Stimulated activated CD8-positive, alpha-beta memory T cell treated with anti-CD3 and anti-CD28 coated beads, Interleukin-2, amount 100 ng/mL, for 48 hours (primary cell): Measurements from ENCODE around the gene EXOC1.
A peak's percentile ranks its signal among the peaks of the same experiment; 100 is the strongest.
"Not testable (repeated sequence)": the region's sequence is repeated elsewhere in the genome, so short reads cannot be mapped to it uniquely, and the experiment has no call there.

Source experiments
- DNase-seq, 2 donors: peaks; one replicate each; pipeline ENCODE4 v3.0.0-alpha.2; 2020; ENCODE audit warnings: low read depth in 2 of 2

The EXOC1 gene

DNA sequence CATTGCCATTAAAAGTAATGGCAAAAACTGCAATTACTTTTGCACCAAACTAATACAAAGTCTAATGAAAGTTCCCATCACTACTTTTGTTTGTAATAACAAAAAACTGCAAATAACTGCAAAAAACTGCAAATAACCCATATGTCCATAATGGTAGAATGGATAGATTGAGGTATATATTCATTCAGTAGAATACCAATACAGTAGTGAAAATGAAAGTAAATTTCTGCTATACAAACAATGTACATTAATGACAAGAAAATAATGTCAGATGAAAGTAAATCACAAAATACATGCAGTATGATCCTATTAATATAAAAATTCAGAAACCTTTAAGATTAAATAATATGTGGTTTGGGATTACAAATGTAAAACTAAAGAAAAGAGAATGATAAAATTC lies 54.0 kb downstream of the EXOC1 start:
- no peak for DNase-seq

GRCh38 chr4:55910140-55910539 lies 56.7 kb downstream of the EXOC1 start:
- no peak for DNase-seq

DNA sequence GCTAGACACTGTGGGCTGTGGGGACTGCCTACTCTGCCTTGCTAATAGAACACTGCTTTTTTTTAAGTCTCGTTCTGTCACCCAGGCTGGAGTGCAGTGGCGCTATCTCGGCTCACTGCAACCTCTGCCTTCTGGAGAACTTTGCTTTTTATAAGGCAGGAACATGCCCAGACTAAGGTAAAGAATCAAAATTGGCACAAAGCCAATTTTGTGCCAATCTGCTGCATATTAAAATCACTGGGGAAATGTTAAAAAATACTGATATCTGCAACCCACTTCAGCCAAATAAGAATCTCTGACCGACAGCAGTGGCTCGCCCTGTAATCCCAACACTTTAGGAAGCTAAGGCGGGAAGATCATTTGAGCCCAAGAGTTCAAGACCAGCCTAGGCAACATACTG lies 58.8 kb downstream of the EXOC1 start:
- no peak for DNase-seq

GRCh38 chr4:55920571-55920970 lies 67.1 kb downstream of the EXOC1 start:
- no peak for DNase-seq

- DNase-seq, result no peak
Observed at GRCh38 chr4:55921093-55921492, 67.6 kb downstream of the EXOC1 start.

DNA sequence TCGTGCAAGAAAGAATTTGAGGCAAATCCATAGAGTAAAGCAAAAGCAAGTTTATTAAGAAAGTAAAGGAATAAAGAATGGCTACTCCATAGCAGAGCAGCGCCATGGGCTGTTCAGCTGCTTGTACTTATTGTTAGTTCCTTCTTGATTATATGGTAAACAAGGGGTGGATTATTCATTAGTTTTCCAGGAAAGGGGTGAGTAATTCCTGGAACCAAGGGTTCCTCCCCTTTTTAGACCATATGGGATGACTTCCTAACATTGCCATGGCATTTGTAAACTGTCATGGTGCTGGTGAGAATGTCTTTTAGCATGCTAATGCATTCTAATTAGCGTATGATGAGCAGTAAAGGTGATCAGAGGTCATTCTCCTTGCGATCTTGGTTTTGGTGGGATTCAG lies 71.8 kb downstream of the EXOC1 start:
- DNase-seq, result no peak

GRCh38 chr4:55926610-55927009 lies 73.2 kb downstream of the EXOC1 start:
- no peak for DNase-seq

DNA sequence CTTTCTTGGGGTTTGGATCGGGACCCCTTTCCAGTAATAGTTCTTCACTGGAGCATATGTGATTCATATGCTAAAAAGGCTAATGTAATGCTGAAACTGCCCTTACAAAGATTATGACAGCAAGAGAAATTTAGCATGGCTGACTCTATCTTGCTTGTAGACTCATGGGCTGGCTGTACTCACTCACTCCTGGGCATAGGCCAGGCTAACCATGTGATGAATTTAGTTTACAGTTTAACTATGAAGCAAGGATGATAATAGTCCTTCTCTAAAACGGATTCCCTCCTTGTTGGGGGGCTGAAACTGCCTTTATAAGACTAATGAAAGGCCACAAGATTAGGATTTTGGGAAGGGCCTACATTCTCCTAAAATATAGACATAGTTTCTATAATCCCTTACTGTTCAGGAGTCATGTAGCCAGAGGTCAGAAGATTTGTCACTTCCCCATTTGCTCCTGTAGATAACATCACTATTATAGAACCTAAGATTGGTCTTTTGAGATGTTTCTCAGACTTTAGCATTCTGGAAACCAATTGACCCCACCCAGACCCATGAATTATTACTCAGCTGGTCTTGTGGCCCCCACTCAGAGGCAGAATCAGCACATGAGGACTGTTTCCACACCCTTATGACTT lies 74.5 kb downstream of the EXOC1 start:
- DNase-seq, result no peak

DNA sequence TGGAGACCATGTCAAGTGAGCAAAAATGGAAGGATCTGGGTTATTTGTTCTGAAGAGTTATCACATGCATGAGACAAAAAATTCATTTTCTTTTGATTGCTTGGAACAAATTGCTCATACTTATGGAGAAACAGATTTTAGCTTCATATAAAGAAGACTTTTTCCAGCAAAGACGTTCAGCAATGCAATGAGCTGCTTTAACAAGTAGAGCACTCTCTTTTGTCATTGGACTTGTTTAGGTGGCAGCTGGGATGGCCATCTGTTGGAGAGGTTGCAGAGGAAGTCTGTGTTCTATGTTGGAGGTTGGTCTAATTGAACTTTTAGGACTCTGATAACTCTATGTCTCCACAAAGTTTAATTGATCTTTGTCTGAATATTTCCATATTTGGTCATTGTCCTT lies 75.4 kb downstream of the EXOC1 start:
- no peak for DNase-seq

DNA sequence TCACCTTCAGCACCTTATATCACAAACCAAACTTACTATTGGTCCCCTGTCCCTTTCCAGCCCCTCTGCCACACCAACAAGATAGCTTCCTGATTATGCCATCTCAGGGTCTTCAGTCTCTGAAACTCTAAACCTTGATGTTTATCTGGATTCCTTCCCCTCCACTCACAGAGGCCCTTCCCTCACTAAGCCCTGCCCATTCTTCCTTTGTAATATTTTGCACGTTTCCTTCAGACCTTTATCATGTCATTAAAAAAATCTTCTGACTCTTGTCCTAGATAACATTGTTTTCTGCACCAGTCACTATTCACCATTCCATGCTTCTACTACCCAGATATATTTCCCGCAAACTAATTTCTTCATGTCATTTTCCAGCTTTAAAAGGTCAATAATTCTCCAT lies 77.6 kb downstream of the EXOC1 start:
- no peak for DNase-seq

DNA sequence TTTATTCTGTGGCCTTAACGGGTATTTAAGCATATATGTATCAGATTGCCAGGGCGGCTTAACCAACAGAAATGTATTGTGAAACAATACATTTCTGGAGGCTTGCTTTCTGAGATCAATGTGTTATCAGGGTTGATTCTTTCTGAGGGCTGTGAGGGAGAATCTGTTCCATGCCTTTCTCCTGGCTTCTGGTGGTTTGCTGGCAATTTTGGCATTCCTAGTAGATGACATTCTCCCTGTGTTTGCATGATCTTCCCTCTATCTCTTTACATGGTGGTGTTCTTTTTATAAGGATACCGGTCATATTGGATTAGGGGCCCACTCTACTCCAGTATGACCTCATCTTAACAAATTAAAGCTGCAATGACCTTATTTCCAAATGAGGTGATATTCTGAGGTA lies 78.4 kb downstream of the EXOC1 start:
- DNase-seq, result no peak

DNA sequence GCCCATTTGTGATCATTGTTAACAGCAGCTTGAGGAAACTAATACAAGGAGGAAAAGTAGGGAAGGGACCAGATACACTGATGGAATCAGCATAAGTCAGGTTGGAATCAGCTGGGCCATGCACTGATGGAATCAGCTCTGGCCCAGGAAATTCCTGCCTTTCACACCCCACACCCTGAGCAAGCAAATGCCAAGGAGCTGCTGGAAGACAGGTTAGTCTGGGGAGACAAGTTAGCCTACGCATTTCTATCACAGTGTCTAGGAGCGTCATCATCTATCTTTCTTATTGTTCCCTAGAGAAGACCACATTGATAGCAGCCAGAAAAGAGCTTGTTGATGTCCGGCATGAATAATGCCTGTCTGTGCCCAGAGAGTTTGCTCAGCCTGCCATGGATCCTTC lies 79.1 kb downstream of the EXOC1 start:
- no peak for DNase-seq

- DNase-seq, result no peak
Observed at GRCh38 chr4:55933611-55934010, 80.2 kb downstream of the EXOC1 start.

DNA sequence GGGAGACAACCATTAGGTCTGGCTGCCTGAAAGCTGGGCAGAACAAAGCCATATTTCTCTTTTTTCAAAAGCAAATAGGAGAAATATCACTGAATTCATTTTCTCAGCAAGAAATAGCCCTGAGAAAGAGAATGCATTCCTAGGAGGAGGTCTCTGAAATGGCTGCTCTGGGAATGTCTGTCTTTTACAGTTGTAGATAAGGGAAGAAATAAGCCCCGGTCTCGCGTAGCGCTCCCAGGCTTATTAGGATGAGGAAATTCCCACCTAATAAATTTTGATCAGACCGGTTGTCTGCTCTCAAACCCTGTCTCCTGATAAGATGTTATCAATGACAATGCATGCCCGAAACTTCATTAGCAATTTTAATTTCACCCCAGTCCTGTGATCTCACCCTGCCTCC lies 82.5 kb downstream of the EXOC1 start:
- DNase-seq, result not testable (repeated sequence)

GRCh38 chr4:55938481-55938880 lies 85.0 kb downstream of the EXOC1 start:
- DNase-seq, result no peak

GRCh38 chr4:55939421-55939820 lies 86.0 kb downstream of the EXOC1 start:
- no peak for DNase-seq

DNA sequence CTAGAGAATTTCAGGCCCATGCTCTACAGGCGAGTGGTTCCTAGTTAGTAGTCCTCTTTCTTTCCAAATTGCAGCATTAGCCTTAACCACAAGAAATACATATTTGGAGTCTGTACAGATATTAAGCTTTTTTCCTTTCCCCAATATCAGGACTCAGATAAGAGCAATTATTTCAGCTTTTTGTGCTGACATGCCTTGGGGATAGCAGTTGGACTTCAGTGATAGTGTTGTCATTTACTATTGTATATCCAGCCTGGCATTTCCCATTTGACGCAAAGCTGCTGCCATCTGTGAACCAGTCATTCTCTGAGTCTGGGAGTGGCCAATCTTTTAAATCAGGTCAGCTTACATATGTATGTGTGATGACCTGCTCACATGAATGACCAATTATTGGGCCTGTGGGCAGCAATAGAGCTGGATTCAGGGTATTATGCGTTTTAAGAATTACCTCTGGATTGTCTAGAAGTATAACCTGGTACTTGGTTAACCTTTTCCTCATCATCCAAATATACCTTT lies 88.5 kb downstream of the EXOC1 start:
- no peak for DNase-seq

DNA sequence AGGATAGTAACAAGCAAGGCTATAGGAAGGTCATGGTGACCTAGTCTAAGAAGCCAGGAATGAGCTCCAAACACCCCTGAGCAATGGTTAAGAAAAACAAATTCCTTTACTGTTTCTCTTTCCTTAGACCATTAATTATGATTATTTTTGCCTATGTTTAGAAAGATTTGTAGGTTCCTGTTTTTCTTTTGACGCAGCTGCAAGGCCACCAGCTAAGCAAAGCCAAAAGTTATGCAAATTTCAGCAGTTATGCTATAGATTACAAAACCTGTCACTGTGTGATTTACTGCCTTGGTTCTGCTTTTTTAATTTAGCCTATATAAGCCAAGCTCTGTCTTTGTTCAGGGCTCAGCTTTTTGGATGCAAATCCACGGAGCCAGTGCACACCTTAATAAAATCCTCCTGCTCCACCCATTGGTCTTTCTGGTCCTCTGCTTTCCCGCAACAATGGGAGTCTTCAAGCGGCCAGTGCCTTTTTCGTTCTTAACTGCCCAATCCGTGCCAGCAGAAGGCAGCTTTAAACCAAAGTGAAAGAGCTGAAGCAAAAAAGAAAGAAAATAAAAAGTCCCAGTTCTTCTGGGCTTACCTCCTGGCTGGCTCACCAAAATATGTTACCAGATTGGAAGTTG lies 93.9 kb downstream of the EXOC1 start:
- no peak for DNase-seq

DNA sequence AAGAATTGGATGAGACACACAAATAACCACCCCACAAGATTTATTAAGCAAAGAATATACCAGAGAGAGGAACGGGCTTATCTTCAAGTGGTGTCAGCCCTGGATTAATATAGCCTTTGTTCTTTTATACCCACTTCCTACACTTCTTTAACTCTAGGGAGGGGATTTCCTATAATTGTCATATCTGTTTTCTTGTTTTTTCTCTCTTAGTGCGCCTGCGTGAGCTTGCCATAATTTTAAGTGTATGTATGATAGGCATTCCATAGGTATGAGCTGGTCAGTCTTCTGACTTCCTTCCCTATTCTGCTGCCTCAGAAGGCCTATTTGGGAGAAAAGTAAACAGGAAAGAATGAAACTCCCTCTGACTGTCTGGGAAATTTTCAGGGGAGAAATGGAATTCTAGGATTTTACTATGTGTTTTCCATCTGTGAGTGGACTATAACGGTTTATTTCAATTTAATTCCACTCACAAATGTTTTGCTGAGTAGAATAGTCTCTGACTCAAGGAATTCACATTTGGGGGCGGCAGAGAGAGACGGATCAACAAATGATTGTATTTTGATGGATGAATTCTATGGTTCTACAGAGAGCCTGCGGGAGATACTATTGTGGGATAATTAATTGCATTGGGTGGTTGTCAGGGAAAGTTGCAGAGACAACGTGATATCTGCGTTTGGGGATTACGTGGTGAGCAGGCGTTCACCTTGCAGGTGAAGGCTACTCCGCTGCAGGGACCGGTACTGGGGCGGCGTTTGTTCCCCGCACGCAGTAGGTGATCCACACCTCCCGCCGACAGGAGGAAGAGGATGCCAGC lies 94.7 kb downstream of the EXOC1 start:
- DNase-seq, result peak in 1 of 2 donors; percentile 5

DNA sequence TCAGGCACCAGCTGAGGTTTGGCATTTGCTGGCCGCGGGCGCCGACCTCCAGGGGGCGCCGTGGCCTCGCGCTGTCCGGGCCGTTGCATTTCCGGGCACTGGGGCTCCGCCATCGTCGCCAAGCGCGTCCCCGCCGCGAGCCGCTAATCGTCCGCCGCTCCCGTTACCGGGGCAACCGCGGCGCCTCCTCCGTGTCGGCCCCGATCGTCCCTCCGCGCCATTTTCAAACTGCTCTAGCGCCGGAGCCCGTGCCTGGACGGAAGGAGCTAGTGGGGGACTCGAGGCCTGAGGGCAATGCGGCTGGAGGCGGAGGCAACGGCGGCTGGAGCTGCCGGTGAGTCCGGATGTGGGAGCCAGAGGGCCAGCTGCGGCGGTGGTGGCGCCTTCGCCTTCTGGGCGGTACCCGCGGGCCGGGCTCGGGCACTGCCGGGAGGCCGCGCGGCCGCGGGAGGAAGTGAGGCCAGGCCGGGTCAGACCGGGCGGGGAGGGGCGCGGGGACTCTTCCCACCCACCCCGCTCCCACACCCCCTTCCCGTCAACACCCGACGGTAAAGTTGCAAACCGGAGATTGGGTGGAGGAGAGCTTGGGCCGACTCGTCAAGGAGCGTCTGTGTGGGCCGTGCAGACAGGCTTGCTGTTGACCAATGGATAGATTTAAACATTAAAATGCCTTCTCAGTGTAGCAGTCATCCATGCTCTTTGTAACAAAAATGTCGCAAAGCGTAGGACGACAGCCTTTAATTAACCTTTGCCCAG lies 95.5 kb downstream of the EXOC1 start, which contains the start of gene CEP135:
CEP135 (plus strand) TSS at position 220 of the 756 bp plus-strand sequence. CDS start 3,186 bp downstream, outside the sequence.
- peak; percentile 87 to 88 for DNase-seq

DNA sequence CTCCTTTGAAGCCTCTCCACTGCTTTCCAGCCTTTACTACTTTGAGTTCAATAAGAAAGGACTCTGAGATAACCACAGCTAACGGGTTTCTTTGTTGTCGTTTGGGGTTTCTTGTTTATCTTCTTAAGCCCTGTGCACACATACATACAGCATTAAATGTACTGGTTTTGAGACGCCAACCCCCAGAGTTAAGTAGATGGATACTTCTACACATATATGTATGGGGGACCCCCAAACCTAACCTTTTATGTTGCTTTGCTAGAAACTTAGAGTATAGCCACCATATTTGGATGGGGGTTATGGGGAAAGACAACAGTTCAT lies 96.0 kb downstream of the EXOC1 start:
- no peak for DNase-seq
